ENCODE results near the gene MYO15A.
A peak's percentile ranks its signal among the peaks of the same experiment; 100 is the strongest.
"Not testable (repeated sequence)": the region's sequence is repeated elsewhere in the genome, so short reads cannot be mapped to it uniquely, and the experiment has no call there.

Gene MYO15A

DNA sequence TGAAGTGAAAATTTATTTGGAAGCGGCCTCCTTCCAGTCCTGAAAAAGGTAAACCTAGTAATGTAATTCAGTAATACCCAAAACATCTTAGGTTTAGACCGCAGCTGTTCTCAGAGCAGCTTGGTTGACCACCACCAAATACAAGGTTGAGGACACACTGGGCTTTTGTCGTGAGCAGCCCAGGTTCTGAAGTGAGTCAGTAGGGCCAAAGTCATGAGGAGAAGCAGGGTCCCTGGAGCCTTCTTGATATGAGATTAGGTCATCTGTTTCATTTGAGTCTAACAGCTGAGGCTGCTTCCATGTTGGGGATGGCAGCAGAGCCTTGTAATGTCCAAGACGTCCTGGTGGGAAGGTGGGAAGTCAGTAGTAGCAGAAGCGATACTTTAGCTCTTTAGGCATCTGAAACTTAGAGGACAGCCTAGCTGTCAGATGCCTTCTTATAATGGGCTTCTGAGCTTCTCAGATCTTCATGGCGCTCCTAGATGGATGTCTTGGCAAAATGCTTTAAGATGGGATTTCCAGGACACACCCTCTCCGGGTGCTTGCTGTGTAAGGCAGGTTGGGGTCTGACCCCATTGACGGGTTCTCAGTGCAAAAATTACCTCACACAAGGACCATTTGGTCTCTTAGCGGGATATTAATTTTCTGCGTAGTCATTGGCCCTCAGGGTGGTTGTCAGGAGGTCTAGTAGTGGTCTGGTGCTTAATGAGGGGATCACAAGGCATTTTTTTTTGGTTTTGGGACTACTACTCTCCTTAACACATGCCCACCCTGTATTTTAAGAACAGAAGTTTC, 77.5 kb downstream of the MYO15A start:
- DNase-seq = no peak

DNA sequence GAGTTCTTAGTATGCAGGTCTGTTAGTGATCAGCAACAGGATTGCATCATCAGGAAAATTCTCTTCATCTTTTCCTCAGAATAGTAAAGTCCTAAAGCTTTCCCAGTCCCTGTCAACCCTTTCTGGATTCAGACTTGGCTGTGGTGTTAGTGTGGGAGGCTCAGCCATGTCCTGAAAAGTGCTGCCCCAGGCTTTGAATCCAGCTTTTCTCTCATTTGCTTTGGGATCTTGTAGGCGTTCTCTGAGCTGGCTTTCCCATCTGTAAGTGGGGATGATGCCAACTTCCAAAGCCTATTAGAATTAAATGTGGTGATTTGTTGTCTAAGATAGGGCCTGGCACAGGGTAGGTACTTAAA, 78.0 kb downstream of the MYO15A start:
- DNase-seq = peak; percentile 52

DNA sequence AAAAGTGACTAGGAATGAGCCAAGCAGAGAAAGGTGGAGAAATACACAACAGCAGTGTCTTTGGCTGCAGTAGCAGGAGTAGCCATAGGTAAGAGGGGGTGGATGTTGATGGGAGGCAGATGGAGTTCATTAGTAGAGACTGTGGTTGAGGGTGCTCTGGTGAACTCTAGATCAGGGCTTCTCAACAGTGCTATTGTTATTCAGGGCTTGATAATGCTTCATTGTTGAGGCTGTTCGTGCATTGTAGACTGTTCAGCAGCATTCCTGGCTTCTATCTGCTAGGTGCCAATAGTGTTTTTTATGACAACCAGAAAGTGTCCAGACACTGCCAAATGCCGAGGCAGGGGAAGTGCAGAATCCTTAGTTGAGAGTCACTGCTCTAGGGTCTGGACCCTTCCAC, 78.7 kb downstream of the MYO15A start:
- no peak for DNase-seq

DNA sequence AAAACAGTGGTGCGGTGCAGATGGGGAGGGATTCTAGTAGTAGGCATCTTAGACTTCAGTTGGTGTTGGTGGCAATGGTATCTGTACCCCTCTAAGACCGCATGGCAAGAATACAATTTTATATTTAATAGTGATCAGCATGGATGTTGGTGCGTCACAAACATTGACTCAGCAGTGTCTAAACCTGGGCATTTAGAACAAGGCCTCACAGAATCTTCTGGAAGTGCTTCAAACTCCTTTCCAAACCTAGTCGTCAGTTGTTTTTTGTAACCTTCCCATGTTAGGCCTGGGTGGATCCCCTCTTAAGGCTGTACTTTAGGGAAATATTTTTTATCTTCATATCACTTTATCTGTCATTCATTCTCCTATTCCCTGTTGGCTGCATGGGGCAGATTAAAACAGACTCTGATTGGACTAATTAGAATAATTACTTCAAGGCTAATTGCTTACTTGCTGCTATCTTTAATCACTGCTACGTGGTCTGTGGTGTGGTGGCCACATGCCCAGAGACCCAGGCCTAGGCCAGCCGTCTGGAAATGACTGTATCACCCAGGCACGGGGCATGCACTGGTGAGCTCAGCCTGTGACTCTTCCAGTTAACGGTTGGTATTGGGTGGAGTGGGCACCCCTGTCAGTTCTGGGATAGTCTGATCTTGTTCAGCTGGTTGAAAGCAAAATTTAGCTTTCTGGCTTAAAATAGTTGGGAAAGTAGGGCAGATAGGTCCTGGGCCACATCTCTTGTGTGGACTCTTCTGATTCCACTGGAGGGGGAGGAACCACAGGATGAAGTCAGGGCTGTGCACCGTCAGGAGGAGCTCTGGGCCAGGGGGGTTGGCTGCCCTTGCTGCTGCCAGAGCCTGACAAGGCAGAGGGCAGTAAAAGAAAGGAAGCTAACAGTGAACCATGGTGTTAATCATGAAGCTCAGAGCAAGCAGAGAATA, 79.5 kb downstream of the MYO15A start:
- DNase-seq = peak; percentile 25

DNA sequence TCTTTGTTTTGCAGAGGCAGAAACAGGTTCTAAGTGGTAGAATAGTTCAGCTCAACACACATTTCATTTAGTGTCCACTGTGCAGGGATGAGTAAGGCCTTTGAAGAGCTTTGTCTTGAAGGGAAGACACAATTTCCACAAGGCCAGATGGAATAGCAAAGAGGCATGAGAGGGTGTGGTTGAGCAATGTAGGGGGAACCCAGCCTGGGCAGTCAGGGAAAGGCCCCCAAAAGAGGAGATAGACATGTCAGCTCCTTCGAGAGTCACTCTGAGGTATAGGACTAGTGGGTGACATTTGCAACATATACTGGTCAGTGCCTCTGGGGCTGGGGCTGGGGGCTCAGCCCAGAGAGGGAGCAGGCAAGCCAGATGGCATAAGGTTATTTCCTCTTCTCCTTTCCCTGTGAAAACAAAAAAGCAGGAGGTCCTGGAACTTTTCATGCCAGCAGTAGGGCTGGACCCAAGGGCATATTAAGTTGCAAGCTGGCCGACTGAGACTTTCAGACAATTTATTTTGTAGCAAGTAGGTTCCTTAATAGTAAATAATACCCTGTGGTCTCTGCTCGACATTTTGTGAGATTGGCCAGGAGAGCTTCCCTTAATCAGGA, 82.2 kb downstream of the MYO15A start:
- DNase-seq = no peak

DNA sequence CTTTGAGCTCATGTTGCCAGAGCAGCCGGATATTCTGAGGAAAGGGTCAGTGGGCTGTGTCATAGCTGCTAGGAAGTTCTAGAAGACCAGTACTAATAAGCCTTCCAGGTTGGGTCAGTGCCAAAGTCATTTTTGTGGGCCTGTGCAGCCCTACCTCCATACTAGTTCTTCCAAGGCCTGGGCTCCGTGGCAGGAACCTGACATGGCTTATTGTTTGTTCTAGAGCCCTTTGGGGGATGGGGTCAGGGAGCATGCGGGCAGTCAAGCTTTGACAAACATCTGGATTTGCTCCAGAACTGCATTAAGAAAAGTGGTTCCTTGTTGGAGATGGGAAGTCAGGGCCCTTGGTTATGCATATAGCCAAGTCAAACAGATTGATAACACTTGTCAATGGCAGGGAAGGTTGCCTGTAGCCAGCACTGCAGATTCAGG, 82.7 kb downstream of the MYO15A start:
- DNase-seq = no peak

DNA sequence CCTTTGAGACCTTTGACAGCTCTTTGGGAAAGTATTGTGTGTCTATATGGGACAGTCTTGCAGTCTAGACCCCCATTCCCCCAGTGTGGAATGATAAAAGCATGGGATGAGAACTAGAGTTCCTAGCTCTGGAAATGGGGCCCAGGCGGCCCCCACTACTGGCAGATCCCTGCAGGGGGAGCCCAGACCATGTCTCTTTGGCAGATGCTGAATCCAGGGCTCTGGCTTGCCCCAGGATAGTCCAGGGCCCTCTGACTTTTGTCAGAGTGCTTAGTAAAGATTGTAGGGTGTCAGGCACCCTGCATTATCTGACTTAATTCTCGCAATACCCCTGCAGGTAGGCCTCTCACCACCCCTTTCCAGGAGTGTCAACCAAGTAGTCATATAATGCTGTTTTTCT, 83.4 kb downstream of the MYO15A start:
- no peak for DNase-seq

DNA sequence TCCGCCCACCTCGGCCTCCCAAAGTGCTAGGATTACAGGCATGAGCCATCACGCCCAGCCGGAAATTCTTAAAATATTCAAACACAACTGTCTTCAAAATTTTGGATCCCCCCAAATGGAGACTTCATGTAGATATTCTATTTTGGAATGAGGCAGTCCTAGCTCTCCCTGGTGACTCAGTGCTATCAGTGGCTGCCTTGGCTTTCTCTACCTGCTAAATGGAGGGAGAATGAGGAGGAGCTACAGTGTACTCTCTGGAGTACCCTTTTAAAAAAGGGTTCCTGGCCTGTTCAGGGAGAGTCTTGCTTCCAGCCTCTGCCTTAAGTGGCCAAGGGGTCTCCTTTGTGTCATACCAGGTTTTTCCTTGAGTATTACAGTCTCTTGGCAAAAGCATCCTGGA, 85.8 kb downstream of the MYO15A start:
- DNase-seq = no peak

DNA sequence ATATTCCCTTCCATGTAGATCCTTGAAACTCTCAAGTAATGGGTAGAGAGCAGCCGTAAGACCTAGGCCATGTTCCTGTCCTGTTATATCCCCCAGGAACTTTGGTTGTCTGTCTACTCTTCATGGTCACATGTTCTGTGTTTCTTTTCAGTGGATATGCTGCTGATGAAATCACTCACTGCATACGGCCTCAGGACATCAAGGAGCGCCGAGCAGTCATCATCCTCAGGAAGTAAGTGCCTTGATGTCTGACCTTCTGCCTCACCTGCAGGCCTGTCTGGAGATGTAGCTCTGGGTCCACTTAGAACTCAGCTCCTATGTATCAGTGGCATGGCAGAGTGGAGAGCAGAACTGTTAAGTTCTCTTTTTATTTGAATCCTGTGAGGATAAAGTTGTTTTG, 86.2 kb downstream of the MYO15A start:
- no peak for DNase-seq

DNA sequence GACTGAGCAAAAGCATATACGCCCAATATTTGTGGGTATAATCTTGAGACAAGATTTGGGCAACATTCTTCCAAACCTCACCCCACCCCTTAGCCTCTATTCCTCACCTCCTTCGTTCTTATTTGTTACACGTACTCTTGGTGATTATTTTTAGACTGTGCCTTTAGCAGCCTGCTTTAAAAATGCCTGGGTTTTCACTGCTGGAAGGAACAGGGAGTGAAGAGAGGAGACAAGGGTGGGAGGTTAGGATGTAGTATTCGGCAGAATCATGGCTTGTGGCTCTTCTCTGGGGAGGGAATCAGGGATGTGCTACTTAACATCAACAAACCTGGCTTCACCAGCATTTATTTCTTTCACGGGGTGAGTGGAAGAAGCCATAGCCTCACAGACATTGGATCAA, 86.7 kb downstream of the MYO15A start:
- DNase-seq = no peak

DNA sequence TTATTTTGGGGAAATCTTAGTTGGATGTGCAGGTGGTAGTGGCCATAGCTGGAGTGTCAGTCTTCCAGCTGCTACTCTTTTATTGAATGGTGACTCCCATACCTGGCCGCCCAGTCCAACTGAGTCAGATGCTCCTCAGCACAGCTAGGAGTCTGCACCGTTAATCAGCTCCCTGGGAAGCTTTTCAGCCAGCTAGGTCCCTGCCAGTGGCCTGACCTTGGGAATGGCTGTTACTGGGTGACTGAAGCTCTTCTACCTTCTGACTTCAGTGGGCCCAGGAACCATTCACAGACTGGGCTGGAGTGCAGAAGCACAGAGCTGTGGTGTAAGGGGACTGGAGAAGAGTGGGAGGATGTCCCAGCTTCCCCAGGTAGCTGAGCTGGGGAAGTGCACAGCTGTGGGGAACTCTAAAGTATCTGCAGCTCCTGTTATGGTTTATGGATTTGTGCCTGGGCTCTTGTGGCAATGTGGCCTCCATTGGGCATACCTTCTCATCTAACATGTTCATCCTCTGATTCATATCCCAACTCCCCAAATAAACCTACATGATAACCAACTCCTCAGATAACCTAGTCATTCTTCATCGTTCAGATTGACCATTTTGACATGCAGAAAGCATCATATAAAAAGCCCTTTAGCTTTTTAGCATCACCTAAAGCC, 89.1 kb downstream of the MYO15A start:
- no peak for DNase-seq

DNA sequence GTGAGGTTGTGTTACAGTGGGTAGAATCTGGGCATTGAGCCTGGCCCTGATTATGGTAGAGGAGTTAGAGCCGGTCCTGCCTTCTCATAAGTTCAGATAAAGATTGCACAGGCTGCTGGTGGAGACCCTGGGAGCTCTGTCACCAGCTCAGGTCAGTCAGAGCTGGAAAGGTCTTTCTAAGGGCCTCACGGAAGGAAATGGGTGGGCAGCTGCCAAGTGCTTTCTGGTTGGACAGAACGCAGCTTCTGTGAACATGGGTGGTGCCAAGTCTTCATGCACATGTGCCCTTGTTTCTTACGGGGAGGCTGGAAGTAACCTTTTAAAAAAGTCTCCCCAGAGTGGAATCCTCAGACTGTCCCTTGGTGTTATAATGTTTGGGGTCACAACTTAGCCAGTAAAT, 90.0 kb downstream of the MYO15A start:
- DNase-seq = no peak

DNA sequence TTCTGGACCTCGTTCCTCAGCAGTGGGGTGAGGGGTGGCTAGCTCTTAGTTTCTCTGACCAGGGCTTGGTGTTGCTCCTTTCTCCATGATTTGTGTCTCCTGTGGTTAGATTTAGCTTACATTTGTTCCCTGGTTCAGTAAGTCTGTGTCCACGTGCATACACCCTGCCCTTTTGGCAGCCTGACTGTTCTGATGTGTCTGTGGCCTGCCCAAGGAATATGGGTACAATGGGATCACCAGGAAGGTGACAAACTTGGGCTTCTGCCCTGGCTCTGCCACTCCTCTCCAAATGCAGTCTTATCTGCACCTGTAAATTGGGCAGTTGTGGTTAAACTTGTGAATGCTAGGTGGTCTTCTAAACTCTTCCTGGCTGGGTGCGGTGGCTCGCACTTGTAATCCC, 92.6 kb downstream of the MYO15A start:
- DNase-seq = no peak

DNA sequence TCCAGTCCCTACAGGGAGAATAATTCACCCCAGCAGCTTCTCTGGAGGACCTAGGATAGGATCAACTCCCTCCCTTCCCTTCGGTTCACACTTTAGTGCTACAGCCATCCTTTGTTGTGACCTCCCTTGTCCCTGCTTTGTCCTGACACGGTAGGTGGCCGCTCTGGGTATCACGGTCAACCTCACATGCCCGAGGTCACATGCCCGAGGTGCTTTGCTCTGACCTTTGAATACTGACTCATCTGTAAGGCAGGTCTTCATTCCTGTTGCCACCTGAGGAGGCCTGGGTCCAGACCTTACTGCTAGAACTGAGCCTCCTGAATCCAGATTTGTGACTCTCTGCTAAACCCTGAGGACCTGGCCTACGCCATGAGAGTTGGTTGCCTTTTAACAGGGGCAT, 94.8 kb downstream of the MYO15A start:
- DNase-seq = no peak

DNA sequence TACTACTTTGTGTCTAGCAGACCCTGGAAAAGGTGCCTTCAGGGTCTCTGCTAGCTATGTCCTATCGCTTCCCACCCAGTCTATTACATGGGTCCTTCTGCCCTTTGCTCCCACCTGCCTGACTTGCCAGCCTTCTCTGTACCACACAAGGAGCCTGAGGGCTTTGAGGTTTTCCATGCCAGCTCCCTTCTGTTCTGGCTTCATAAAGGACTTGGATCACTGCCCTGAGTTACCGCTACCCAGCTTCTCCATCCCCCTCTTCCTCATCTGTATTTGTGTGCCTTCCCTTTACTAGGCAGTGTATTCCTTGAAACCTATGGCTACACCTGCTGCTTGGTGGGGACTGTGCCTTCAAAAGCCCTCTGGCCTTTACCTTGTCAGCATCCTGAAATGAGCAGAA, 97.3 kb downstream of the MYO15A start:
- no peak for DNase-seq

DNA sequence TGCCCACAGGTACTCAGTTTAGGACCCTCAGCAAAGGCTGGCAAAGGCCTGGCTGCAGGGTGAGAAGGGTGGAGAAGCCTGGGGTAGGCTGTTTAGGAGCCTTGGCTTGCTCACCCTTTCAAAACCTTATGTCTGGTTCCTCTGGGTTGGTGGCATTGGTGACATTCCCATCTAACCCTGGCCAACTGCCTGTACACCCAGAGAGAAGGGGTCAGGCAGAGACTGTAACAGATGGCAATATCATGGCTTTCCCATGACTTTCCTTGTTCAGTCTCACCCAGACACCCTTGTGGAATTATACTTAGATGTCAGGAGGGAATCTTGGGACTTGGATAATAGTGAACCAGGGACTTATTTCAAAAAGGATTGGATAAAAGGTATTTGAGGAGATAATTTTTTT, 98.4 kb downstream of the MYO15A start:
- no peak for DNase-seq

DNA sequence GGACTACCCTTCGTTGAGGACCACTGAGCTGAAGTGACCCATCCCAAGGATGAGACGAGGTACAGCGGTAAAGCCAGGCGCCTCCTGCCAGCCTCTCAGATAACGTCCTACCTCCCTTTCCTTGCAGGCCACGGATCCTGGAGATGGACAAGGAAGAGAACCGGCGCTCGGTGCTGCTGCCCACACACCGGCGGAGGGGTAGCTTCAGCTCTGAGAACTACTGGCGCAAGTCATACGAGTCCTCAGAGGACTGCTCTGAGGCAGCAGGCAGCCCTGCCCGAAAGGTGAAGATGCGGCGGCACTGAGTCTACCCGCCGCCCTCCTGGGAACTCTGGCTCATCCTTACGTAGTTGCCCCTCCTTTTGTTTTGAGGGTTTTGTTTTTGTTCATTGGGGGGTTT, 99.5 kb downstream of the MYO15A start:
- DNase-seq = no peak

DNA sequence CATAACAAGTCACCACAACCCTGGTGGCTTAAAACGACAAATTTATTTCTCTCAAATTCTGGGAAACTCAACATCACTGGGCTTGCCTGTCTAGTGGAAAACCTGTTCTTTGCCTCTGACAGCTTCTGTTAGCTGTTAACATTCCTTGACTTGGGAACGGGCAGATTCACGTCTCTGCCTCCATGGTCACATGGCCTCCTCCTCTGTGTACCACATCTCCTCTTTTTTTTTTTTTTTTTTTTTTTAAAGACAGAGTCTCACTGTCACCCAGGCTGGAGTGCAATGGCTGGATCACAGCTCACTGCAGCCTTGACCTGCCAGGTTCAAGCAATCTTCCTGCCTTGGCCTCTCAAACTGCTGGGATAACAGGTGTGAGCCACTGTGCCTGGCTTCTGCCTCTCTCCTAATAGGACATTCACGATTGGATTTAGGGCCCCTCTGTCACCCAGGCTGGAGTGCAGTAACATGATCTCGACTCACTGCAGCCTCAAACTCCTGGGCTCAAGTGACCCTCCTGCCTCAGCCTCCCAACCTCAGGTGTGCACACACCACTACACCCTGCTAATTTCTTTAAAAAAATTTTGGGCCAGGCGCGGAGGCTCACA, 105.2 kb downstream of the MYO15A start:
- DNase-seq = no peak

DNA sequence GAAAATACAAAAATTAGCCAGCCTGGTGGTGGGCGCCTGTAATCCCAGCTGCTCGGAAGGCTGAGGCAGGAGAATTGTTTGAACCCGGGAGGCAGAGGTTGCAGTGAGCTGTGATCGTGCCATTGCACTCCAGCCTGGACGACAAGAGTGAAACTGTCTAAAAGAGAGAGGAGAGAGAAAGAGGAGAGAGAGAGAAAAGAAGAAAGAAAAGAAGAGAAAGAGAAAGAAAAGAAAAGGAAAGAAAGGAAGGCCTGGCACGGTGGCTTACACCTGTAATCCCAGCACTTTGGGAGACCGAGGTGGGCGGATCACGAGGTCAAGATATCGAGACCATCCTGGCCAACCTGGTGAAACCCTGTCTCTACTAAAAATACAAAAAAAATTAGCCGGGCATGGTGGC, 108.3 kb downstream of the MYO15A start:
- not testable (repeated sequence) for DNase-seq

DNA sequence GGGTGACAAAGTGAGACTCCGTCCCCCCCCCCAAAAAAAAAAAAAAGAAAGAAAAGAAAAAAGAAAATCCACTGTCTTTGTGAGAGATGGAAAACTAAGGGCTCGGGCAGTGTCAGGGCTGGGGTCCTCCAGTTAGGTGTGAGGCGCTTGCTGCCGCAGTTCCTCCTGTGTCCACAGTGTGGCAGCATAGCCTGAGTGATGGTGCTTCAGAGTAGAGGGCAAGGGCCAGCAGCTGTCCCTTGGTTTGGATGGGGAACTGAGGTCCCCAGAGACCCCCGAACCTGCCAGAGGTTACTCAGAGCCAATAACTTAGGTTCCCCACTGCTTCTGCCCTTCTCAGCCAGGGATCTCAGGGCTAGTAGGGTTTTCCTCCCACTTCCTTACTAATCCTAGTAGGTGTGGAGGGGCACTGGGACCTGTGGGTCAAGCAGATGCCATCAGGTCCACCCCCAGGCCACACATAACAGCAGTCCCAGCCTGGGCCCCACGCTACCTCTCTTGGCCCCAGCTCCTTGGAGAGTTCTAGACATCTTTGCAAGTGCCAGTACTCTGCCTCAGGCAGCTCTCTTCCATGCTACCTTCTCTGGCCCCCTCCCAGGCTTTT, 109.0 kb downstream of the MYO15A start:
- DNase-seq = no peak

DNA sequence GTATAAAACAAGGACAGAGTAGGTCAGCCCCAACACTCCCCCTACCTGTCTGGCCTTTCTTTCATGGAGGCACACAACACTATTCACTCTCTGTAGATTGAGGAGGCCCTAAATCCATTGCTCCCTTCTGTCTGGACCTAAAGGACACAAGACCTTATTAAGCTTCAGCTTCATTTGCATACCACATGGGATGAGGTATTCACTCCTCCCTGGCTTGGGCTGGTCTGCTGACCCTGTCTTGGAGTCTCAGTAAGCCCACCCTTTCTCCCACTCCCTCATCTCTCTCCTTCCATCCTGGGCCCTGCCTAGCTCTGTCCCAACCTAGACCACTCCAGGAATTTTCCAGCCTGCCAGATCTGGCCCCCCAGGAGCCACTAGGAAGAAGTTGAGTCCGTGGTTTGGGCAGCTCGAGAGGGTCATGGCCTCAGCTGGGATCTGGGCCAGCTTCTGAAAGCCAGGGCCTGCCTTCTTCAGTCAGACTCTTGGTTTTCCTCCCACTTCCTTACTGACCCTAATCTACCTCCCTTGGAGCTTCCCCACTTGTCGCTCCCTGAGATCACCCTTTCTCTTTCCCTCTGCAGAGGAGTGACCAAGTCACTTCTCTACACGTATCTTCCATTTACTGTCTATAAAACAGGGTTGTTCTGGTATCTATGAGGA, 110.3 kb downstream of the MYO15A start:
- no peak for DNase-seq

DNA sequence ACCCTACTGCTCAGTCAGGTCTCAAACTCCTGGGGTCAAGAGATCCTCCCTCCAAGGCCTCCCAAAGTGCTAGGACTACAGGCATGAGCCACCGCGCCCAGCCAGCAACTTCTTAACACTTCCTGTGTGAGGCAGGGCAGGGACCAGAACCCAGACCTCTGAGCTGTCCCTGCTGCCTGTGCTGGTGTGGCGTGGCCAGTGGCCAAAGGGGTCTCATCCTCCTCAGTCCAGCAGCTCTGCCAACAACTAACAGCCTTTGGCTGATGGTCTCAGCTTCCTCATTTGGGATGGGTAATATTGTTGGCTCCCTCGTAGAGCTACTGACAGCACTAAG, 115.5 kb downstream of the MYO15A start:
- DNase-seq = no peak

All from amniotic stem cell (primary cell).